Measurements from ENCODE around the gene CARNS1.
A peak's percentile ranks its signal among the peaks of the same experiment; 100 is the strongest.

CARNS1 gene

GRCh38 chr11:67439321-67440228 is 24.1 kb downstream of the CARNS1 start:
- TF ChIP-seq CTCF (IDR thresholded peaks at IDR 0.05): 0 out of 2 replicates have a peak, but pooled peaks have one; percentile 28

DNA sequence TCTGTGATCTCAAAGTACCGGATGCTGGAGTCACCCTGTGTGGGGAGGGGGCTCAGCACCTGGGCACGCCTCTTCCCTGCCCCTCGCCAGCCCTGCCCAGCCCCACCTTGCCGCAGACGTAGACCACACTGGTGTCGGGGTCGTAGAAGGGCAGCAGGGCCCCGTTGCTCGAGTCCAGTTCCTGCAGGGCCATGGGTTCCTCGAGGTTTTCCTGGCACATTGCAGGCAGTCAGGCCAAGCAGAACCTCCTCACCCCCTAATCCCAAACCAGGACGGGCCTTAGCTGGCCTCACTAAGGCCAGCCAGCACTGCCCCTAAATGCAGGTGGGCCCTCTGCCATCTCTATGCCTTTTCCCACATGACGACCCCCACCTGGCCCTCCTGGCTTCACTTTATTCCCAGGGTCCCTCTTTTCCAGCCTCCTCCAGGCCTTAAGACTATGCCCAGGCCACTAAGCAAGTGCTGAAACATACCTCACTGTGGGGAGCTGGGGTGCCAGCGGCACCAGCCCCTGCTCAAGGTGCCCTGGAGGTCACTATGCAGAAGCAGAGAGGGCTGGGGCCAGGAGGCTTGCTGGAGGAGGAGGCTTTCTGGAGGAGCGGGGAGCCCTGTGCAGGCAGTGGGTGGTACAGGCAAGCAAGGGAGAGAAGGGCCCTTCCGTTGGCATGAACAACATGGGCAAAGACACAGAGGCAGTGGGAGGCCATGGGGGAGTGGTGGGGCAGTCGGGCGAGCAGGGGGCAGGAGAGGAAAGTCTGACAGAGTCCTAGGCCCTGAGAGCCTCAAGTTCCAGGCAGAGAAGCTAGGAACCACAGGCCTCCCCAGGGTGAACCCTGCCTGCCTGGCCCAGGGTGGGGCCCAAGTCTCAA is 25.0 kb downstream of the CARNS1 start:
- no peak for TF ChIP-seq CTCF (IDR thresholded peaks at IDR 0.05)

DNA sequence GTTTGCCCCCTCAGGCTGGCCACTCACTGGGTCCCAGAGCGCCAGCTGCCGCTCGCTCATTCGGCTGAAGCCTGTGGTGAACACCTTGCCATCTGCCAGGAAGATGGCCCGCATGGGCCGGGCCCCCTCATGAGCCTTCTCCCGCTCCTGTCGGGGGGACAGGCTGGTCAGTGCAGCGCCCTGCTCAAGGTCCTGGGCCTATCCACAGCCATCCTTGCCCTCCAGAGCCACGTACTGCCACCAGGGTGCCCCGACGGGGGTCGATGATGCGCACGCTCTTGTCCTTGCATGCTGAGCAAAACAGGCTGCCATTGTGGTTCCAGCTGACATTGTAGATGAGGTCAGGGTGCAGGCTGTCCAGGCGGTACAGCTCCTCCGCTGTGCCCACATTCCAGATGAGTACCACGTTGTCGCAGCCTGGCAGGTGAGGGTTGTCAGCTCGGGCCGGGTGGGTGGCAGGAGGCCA is 25.7 kb downstream of the CARNS1 start:
- TF ChIP-seq CTCF (IDR thresholded peaks at IDR 0.05): no peak

DNA sequence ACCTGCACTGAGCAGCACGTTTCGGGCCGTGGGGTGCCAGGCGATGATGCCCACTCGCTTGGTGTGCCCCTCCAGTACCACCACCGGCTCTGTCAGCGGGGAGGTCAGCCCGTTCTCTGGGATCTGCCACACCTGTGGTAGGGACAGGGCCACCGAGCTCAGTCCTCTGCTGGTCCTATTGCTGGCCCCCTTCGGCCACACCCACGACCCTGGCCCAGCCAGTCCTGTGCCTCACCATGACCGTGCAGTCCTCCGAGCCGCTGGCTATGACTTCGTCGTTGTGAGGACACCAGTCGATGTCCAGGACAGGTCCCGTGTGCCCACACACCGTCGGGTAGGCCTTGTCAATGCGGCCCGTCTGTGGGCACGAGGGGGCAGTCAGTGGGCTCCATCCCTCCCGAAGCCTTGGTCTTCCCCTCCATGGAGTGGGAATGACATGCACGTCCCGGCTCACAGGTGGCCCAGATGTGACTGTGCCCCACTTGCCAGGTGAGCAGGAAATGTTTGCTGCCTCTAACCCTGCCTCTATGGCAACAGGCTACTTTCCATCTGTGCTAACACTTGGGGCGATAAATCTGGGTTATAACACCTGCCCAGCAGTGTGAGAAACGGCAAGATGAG is 26.4 kb downstream of the CARNS1 start:
- TF ChIP-seq CTCF (IDR thresholded peaks at IDR 0.05): no peak

- TF ChIP-seq CTCF (IDR thresholded peaks at IDR 0.05): no peak
These were observed 27.3 kb downstream of the CARNS1 start for GRCh38 chr11:67442504-67443404.

GRCh38 chr11:67445515-67445914 is 30.0 kb downstream of the CARNS1 start:
- TF ChIP-seq CTCF (IDR thresholded peaks at IDR 0.05): no peak
